DND-41 (cell line): ENCODE measurements around the gene METTL3.

Source experiments
- CTCF ChIP-seq: IDR thresholded peaks from 2 replicates; pipeline ENCODE4 v1.5.1; 2012; ENCODE audit warnings: borderline replicate concordance, low read length, moderate library complexity, mild to moderate bottlenecking; ENCODE audit not compliant: poor library complexity, severe bottlenecking; ENCODE audit errors: extremely low read depth
- EZH2 ChIP-seq: IDR thresholded peaks from 3 replicates; pipeline ENCODE4 v1.6.1; 2012; ENCODE audit warnings: borderline replicate concordance, low read depth, mild to moderate bottlenecking, moderate library complexity, low read length, inconsistent platforms; ENCODE audit not compliant: severe bottlenecking

GRCh38 chr14:21449899-21450216 lies 61.3 kb downstream of the METTL3 start:
- no peak for TF ChIP-seq CTCF
- TF ChIP-seq EZH2 = no peak
